ENCODE measurements around the gene RPS2.

DNA sequence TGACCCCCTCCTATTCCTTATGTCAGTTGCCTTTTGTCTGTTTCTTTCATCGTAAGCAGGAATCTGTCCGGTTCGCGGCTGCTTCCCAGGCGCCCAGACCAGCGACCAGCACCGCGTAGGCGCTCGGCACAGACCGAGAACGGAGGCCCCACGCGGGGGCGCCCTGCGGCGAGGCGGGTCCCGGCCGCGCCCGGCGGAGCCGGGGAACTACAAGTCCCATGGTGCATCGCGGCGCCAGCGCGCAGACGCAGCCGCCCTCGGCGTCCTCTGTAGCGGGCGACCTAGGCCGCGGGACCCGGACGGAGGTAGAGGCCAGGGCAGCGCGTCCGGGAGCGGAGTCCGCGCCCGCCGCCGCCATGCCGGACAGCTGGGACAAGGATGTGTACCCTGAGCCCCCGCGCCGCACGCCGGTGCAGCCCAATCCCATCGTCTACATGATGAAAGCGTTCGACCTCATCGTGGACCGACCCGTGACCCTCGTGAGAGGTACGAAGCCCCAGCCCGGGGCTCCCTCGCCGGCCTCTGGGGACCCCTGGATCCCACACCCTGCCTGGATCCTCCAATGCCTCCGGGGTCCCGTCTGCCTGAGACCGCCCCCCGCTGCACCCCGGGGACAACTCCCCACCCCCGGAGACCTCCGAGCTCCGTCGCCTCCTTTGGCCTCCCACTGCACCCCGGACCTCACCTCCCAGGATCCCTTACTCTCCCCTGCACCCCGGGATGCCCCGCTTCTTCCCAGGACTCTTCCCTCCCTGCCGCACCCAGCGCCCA, 5.2 kb downstream of the RPS2 start, which contains the start of gene NDUFB10:
- TF ChIP-seq, protein P1, sequence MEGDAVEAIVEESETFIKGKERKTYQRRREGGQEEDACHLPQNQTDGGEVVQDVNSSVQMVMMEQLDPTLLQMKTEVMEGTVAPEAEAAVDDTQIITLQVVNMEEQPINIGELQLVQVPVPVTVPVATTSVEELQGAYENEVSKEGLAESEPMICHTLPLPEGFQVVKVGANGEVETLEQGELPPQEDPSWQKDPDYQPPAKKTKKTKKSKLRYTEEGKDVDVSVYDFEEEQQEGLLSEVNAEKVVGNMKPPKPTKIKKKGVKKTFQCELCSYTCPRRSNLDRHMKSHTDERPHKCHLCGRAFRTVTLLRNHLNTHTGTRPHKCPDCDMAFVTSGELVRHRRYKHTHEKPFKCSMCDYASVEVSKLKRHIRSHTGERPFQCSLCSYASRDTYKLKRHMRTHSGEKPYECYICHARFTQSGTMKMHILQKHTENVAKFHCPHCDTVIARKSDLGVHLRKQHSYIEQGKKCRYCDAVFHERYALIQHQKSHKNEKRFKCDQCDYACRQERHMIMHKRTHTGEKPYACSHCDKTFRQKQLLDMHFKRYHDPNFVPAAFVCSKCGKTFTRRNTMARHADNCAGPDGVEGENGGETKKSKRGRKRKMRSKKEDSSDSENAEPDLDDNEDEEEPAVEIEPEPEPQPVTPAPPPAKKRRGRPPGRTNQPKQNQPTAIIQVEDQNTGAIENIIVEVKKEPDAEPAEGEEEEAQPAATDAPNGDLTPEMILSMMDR (IDR thresholded peaks at IDR 0.05; ENCODE audit: poor library complexity) = peak; percentile 68
- no peak for TF ChIP-seq EZH2 (IDR thresholded peaks at IDR 0.05; ENCODE audit: borderline replicate concordance)
